Measurements from ENCODE around the gene CNTN2. TPM values are rescaled to one million over a fixed set of nuclear protein-coding genes. Genes with fewer than 3 reads are reported as not detected.

Gene CNTN2
- total RNA-seq, 1 experiment from 2014 or later: not detected

- Histone ChIP-seq H3K27ac (ENCODE audit: low read length) (no peak overlapping the region), H3K9me3 (ENCODE audit: control insufficient read depth, insufficient read depth, low read depth, low read length) (no peaks in the 10 kb centered on the region), H3K4me1 (ENCODE audit: control insufficient read depth, insufficient read depth, low read length) (no peaks in the 10 kb centered on the region), H3K27me3 (ENCODE audit: control insufficient read depth, insufficient read depth, low read length) (peaks cover 7% of the 10 kb centered on the region; the same call in 1 of the 2 replicates), H3K36me3 (ENCODE audit: control insufficient read depth, insufficient read depth, low read length) (no peaks in the 10 kb centered on the region), H3K4me3 (ENCODE audit: low read depth in 2 of 2, low read length in 2 of 2) (no peak overlapping the region)
- ChIA-PET CTCF (interaction anchor here (2.8 kb wide), 1 partner anchor 41 kb away, joined by 9 read pairs; no protein-coding TSS in a partner anchor), POLR2A (no interaction called here)
- intact Hi-C loops (cut with micrococcal nuclease; ENCODE audit: unreplicated experiment) (no loop called here), in situ Hi-C loops (cut with HindIII; ENCODE audit: low pct_unique_long_range_greater_than_20kb, low sequenced_read_pairs) (no loop called here)
- TF ChIP-seq POLR2AphosphoS5 (IDR thresholded peaks at IDR 0.05; ENCODE audit: low read depth, low read length) (no peak), TCF7L2 (IDR thresholded peaks at IDR 0.05; ENCODE audit: low read depth, low read length) (no peak), SIN3A (IDR thresholded peaks at IDR 0.05; ENCODE audit: borderline replicate concordance, insufficient read depth, low read depth, low read length) (no peak)
- TF ChIP-seq, protein P1, sequence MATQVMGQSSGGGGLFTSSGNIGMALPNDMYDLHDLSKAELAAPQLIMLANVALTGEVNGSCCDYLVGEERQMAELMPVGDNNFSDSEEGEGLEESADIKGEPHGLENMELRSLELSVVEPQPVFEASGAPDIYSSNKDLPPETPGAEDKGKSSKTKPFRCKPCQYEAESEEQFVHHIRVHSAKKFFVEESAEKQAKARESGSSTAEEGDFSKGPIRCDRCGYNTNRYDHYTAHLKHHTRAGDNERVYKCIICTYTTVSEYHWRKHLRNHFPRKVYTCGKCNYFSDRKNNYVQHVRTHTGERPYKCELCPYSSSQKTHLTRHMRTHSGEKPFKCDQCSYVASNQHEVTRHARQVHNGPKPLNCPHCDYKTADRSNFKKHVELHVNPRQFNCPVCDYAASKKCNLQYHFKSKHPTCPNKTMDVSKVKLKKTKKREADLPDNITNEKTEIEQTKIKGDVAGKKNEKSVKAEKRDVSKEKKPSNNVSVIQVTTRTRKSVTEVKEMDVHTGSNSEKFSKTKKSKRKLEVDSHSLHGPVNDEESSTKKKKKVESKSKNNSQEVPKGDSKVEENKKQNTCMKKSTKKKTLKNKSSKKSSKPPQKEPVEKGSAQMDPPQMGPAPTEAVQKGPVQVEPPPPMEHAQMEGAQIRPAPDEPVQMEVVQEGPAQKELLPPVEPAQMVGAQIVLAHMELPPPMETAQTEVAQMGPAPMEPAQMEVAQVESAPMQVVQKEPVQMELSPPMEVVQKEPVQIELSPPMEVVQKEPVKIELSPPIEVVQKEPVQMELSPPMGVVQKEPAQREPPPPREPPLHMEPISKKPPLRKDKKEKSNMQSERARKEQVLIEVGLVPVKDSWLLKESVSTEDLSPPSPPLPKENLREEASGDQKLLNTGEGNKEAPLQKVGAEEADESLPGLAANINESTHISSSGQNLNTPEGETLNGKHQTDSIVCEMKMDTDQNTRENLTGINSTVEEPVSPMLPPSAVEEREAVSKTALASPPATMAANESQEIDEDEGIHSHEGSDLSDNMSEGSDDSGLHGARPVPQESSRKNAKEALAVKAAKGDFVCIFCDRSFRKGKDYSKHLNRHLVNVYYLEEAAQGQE (IDR thresholded peaks at IDR 0.05; ENCODE audit: insufficient read depth in 1 of 2, low read depth in 2 of 2, low read length in 1 of 2): no peak
- TF ChIP-seq, protein P2, sequence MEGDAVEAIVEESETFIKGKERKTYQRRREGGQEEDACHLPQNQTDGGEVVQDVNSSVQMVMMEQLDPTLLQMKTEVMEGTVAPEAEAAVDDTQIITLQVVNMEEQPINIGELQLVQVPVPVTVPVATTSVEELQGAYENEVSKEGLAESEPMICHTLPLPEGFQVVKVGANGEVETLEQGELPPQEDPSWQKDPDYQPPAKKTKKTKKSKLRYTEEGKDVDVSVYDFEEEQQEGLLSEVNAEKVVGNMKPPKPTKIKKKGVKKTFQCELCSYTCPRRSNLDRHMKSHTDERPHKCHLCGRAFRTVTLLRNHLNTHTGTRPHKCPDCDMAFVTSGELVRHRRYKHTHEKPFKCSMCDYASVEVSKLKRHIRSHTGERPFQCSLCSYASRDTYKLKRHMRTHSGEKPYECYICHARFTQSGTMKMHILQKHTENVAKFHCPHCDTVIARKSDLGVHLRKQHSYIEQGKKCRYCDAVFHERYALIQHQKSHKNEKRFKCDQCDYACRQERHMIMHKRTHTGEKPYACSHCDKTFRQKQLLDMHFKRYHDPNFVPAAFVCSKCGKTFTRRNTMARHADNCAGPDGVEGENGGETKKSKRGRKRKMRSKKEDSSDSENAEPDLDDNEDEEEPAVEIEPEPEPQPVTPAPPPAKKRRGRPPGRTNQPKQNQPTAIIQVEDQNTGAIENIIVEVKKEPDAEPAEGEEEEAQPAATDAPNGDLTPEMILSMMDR (IDR thresholded peaks at IDR 0.05): no peak
- ATAC-seq: no peak
- no peak for DNase-seq (ENCODE audit: low read depth, low spot score)
- BruUV-seq (replicated peaks): no TSS peak
Measured at GRCh38 chr1:205020466-205020865, 22.5 kb upstream of the CNTN2 start.

DNA sequence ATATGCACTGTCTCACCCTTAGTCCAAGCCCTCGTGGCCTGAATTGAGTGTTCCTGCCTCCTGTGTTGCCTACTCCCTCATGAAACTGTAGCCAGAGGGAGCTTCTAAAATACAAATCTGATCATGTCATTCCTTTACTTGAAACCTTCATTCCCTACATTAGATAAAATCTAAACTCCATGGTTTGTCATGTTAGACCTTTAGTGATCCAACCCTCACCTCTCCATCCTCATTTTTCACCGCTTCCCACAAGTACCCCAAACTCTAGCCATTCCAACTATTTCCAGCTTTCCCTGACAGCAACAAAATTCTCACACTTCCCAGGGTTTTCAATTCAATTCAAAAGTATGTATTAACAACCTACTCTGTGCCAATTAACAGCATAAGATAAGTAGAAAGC is 18.3 kb upstream of the CNTN2 start:
- H3K4me1 ChIP-seq (ENCODE audit: control insufficient read depth, insufficient read depth, low read length): no peaks in the 10 kb centered on the region
- BruUV-seq (replicated peaks): no TSS peak
- H3K4me3 ChIP-seq (ENCODE audit: low read depth in 2 of 2, low read length in 2 of 2): no peak overlapping the region
- H3K27ac ChIP-seq (ENCODE audit: low read length): no peak overlapping the region
- ChIA-PET POLR2A (no interaction called here), CTCF (no interaction called here)
- no peaks in the 10 kb centered on the region for H3K9me3 ChIP-seq (ENCODE audit: control insufficient read depth, insufficient read depth, low read depth, low read length)
- no peaks in the 10 kb centered on the region for H3K36me3 ChIP-seq (ENCODE audit: control insufficient read depth, insufficient read depth, low read length)
- DNase-seq (ENCODE audit: low read depth, low spot score) (no peak), ATAC-seq (no peak)
- in situ Hi-C loops (cut with HindIII; ENCODE audit: low pct_unique_long_range_greater_than_20kb, low sequenced_read_pairs): no loop called here
- TF ChIP-seq, protein P1 (IDR thresholded peaks at IDR 0.05; ENCODE audit: insufficient read depth in 1 of 2, low read depth in 2 of 2, low read length in 1 of 2): no peak
- TF ChIP-seq POLR2AphosphoS5 (IDR thresholded peaks at IDR 0.05; ENCODE audit: low read depth, low read length): no peak
- no peak for TF ChIP-seq TCF7L2 (IDR thresholded peaks at IDR 0.05; ENCODE audit: low read depth, low read length)
- no peak for TF ChIP-seq SIN3A (IDR thresholded peaks at IDR 0.05; ENCODE audit: borderline replicate concordance, insufficient read depth, low read depth, low read length)
- TF ChIP-seq, protein P2 (IDR thresholded peaks at IDR 0.05): no peak
- intact Hi-C loops (cut with micrococcal nuclease; ENCODE audit: unreplicated experiment): no loop called here
- peaks cover 9% of the 10 kb centered on the region for H3K27me3 ChIP-seq (ENCODE audit: control insufficient read depth, insufficient read depth, low read length)

Measured in Panc1 (cell line).